Activated CD4-positive, alpha-beta T cell treated with anti-CD3 and anti-CD28 coated beads, Interleukin-2, amount 10 ng/mL, durations not matched to agents 24 days and 14 days (primary cell): ENCODE measurements around the gene GK2. TPM values are rescaled to one million over a fixed set of nuclear protein-coding genes. Genes with fewer than 3 reads are reported as not detected.

Experiments used
- DNase-seq: peaks from one replicate; pipeline ENCODE4 v3.0.0; 2022
- H3K27ac Mint-ChIP-seq: one replicate; pipeline ENCODE4 v1.8.0; 2022; ENCODE audit warnings: mild to moderate bottlenecking, mixed read lengths
- H3K27me3 Mint-ChIP-seq: one replicate; pipeline ENCODE4 v1.8.0; 2022; ENCODE audit warnings: mixed read lengths
- H3K36me3 Mint-ChIP-seq: one replicate; pipeline ENCODE4 v1.8.0; 2022; ENCODE audit warnings: low read depth, mild to moderate bottlenecking, mixed read lengths
- H3K4me1 Mint-ChIP-seq: one replicate; pipeline ENCODE4 v1.8.0; 2021; ENCODE audit warnings: mixed read lengths
- H3K4me3 Mint-ChIP-seq: one replicate; pipeline ENCODE4 v1.8.0; 2022; ENCODE audit warnings: mild to moderate bottlenecking, moderate library complexity, mixed read lengths
- H3K9me3 Mint-ChIP-seq: one replicate; pipeline ENCODE4 v1.8.0; 2021; ENCODE audit warnings: mixed read lengths
- intact Hi-C: fragments of 100-400 bp; cut with micrococcal nuclease; formaldehyde crosslinking; loops from one replicate; pipeline ENCODE4 v1.15.1; 2023
- total RNA-seq: library from RNA; stranded (reverse); gene quantifications from 2 replicates; pipeline ENCODE4 v1.2.3, GENCODE V29; 2022

GK2 gene
- total RNA-seq, 1 donor from 2014 or later: not detected

DNA sequence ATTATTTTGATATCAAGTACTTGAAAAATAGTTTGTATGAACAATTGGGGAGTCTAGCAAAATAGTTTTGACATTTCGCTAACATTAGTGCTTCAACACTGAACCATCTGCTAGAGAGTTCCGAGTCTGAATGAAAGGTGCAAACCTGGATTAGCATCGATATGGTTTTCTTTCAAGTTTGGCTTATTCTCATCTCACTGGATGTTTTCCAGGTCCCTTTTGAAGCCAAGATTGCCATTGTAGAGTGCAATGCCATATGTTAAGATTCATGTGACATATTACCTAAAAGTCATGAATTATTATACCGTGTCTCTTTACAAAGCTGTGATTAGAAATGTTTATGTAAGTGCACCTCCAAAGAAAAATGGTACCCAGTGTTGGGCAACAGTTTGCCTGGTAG is 45.4 kb downstream of the GK2 start:
- no peaks in the 10 kb centered on the region for H3K4me1 Mint-ChIP-seq
- no peaks in the 10 kb centered on the region for H3K27me3 Mint-ChIP-seq
- DNase-seq: no peak
- H3K36me3 Mint-ChIP-seq: no peaks in the 10 kb centered on the region
- H3K9me3 Mint-ChIP-seq: no peaks in the 10 kb centered on the region
- H3K4me3 Mint-ChIP-seq: no peak overlapping the region
- H3K27ac Mint-ChIP-seq: no peak overlapping the region
- intact Hi-C loops: no loop called here

DNA sequence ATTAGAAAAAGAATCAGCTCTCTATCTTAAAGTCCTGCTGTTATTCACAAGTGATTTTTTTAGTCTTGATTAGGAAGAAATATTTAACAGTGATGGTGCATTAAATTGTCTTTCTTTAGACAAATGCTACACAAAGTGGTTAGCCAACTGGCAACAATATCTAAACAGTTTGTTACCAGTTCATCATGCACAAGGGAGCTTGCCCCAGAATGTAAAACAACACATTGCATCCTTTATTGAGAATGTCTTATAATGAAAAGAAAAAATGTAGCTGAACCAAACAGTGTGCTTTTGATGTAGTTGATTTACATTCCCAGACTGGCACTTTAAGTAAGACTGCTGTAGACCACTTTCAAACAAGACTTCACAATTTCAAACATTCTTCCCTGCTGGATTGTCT is 48.0 kb downstream of the GK2 start:
- no peak overlapping the region for H3K4me3 Mint-ChIP-seq
- no peaks in the 10 kb centered on the region for H3K4me1 Mint-ChIP-seq
- H3K9me3 Mint-ChIP-seq: no peaks in the 10 kb centered on the region
- no peak overlapping the region for H3K27ac Mint-ChIP-seq
- H3K36me3 Mint-ChIP-seq: no peaks in the 10 kb centered on the region
- intact Hi-C loops: no loop called here
- no peaks in the 10 kb centered on the region for H3K27me3 Mint-ChIP-seq
- no peak for DNase-seq

DNA sequence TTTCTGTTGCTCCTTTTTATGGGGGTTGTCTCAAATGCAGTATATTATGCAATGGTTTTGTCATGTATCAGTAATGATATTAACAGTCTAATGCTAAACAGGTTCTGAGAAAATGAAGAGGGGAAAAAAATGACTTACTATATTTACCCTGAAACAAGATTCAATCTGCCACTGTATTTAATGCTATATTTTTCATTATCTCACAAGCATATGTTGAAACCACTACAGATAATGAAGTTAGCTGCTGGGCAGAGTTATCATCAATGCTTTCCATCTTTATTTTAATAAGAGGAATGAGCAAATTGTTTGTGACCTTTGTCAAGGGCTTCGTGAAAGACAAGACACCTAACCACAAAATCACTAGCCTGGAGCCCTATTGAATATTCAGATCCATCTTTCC is 49.6 kb downstream of the GK2 start:
- H3K27me3 Mint-ChIP-seq: no peaks in the 10 kb centered on the region
- no peak overlapping the region for H3K27ac Mint-ChIP-seq
- intact Hi-C loops: no loop called here
- no peaks in the 10 kb centered on the region for H3K4me1 Mint-ChIP-seq
- DNase-seq: no peak
- H3K4me3 Mint-ChIP-seq: no peak overlapping the region
- H3K9me3 Mint-ChIP-seq: no peaks in the 10 kb centered on the region
- H3K36me3 Mint-ChIP-seq: no peaks in the 10 kb centered on the region

DNA sequence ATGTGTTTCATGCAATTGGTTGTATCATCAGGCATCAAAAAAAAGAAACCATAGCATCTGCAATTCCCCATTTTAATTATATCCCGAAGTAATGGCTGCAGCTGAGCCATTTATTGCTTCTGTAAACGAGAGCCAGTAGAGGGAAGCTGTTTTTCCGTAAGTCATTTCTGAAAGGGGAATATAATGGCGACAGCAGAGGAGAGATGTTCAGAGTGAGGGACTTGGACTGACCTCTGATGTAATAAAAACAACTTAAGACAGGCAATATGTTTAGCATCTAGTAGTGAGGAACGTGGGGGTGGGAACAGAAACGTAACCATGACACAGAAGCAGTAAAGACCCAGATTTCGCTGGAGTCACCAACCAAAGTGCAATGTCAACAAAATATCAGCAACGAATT is 50.7 kb downstream of the GK2 start:
- Mint-ChIP-seq H3K27ac (no peak overlapping the region), H3K36me3 (no peaks in the 10 kb centered on the region), H3K9me3 (no peaks in the 10 kb centered on the region), H3K4me1 (no peaks in the 10 kb centered on the region), H3K4me3 (no peak overlapping the region), H3K27me3 (no peaks in the 10 kb centered on the region)
- intact Hi-C loops: no loop called here
- no peak for DNase-seq

Other genes with a start within 250 kb of the GK2 start
- not detected in 2 replicates for gene NAA11, start 82.2 kb downstream of the GK2 start, total RNA-seq